Measurements from ENCODE around the gene MBD4.
"Not testable (repeated sequence)": the region's sequence is repeated elsewhere in the genome, so short reads cannot be mapped to it uniquely, and the experiment has no call there.

Gene MBD4

GRCh38 chr3:129409541-129409940, 30.2 kb downstream of the MBD4 start:
- DNase-seq (ENCODE audit: low read depth) = no peak

GRCh38 chr3:129404610-129405009, 35.1 kb downstream of the MBD4 start:
- no peak for DNase-seq (ENCODE audit: low read depth)

DNA sequence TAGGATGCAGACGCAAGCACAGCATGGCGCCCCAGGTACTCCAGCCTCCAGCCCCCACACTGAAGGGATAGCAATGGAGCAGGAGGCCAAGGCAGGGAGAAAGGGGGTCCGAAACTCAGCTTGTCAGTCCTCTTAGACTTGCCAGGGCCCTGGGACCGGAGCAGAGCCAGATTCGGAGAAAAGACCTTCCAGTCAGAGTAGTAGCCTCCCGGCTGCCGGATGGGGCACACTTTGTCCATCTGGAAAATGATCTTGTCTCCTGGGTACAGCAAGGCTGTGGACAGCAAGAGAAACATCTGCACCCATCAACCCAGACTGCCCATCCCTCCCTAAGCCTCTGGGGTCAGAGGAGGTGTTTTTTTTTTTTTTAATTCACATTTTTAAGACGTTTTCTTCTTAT, 35.6 kb downstream of the MBD4 start:
- DNase-seq (ENCODE audit: low read depth) = no peak

DNA sequence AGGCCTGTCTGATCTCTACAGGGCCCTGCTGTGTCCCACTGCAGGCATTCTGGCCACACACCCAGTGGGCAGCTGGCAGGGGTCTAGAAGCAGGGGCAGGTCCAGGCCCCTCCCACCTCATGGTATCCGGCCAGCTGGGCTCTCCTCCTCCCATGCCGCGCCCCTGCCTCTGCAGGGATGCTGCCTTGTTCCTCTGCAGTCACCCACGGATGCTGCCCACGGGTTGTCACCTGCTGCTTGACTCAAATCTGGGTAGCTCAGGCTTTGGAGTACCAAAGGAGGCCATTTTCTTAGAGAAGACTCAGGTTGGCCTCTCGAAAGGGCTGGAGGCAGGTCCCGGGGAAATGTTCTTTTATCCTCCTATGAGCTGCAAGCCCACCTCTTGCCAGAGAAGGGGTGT, 36.3 kb downstream of the MBD4 start:
- DNase-seq (ENCODE audit: low read depth) = no peak

GRCh38 chr3:129402616-129403015, 37.1 kb downstream of the MBD4 start:
- DNase-seq (ENCODE audit: low read depth) = no peak

- no peak for DNase-seq (ENCODE audit: low read depth)
Measured at GRCh38 chr3:129402210-129402609, 37.5 kb downstream of the MBD4 start.

DNA sequence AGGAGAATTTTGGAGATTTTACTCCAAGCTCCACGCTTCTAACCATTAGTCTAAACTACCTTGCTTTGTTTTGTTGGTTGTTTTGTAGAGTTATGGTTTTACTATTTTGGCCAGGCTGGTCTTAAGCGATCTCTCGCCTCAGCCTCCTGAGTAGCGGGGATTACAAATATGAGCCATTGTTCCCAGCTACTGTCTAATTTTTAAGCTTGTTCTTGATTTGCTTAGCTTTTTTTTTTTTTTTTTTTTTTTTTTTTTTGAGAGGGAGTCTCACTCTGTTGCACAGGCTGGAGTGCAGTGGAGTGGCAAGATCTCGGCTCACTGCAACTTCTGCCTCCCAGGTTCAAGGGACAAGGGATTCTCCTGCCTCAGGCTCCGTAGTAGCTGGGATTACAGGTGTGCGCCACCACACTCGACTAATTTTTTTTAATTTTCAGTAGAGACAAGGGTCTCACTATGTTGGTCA, 39.8 kb downstream of the MBD4 start:
- no peak for DNase-seq (ENCODE audit: low read depth)

DNA sequence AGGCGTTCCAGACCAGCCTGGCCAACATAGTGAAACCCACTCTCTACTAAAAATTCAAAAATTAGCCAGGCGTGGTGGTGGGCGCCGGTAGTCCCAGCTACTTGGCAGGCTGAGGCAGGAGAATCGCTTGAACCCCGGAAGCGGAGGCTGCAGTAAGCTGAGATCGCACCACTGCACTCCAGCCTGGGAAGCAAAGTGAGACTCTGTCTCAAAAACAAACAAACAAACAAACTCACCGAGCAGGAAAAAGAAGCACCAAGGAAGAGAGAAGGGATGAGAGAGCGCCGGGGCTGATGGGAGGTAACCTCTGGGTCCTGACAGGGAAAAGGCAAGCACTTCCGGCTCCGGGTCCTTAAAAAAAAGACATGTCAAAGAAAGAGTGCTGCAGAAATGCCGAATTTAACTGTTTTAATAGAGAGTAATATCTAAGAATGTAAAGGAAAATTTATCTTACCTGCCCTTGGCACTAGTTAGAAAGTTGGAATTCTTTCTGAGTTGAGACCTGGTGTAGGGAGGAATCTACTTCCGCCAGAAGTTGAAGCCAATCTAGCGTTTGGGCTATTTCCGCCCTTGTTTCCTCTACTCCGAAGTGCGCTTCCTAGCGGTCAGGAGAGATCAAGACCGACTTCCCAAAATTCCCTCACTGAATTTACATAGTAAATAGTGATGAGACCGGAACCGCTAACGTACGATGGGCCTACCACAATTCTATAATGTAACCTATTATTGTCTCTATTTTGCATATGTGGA, 40.4 kb downstream of the MBD4 start:
- DNase-seq (ENCODE audit: low read depth) = peak; percentile 56

GRCh38 chr3:129398803-129399144, 41.0 kb downstream of the MBD4 start:
- no peak for DNase-seq (ENCODE audit: low read depth)

GRCh38 chr3:129393760-129394564, 45.8 kb downstream of the MBD4 start:
- not testable (repeated sequence) for DNase-seq (ENCODE audit: low read depth)

- DNase-seq (ENCODE audit: low read depth) = no peak
Measured at GRCh38 chr3:129393271-129393670, 46.5 kb downstream of the MBD4 start.

- DNase-seq (ENCODE audit: low read depth) = not testable (repeated sequence)
Measured at GRCh38 chr3:129392106-129392887, 47.5 kb downstream of the MBD4 start.

GRCh38 chr3:129391583-129391982, 48.2 kb downstream of the MBD4 start:
- not testable (repeated sequence) for DNase-seq (ENCODE audit: low read depth)

DNA sequence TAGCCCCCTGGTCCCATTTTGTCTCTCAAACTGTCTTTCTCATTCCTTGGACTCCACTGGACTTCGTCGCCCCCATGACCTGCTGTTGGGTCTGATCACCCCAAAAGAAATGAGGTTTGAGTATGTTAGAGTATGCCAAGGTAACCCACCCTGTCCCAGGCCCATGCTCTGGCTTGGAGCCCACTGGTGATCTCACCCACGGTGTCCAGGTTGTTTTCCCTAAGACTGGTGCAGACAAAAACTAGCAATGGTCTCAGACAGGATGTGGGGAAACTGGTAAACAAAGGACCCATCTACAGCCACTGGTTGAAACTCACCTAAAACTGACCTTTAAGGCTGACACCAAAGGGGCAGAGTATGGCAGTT, 50.2 kb downstream of the MBD4 start:
- DNase-seq (ENCODE audit: low read depth) = no peak

GRCh38 chr3:129388791-129389571, 50.8 kb downstream of the MBD4 start:
- not testable (repeated sequence) for DNase-seq (ENCODE audit: low read depth)

GRCh38 chr3:129387487-129387886, 52.3 kb downstream of the MBD4 start:
- DNase-seq (ENCODE audit: low read depth) = no peak

- DNase-seq (ENCODE audit: low read depth) = no peak
Measured at GRCh38 chr3:129386984-129387383, 52.8 kb downstream of the MBD4 start.

DNA sequence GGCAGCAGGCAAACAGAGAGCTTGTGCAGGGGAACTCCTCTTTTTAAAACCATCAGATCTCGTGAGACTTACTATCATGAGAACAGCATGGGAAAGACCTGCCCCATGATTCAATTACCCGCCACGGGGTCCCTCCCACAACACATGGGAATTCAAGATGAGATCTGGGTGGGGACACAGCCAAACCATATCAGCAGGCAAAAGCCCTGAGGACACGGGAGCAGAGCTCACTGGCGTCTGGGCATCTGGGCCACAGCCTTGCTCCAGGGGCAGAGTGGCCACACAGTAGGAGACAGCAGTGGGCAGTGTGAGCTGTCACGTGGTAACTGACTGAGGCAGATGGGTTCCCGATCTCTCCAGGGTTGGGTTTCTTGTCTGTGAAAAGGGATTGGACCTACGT, 54.2 kb downstream of the MBD4 start:
- DNase-seq (ENCODE audit: low read depth) = not testable (repeated sequence)

DNA sequence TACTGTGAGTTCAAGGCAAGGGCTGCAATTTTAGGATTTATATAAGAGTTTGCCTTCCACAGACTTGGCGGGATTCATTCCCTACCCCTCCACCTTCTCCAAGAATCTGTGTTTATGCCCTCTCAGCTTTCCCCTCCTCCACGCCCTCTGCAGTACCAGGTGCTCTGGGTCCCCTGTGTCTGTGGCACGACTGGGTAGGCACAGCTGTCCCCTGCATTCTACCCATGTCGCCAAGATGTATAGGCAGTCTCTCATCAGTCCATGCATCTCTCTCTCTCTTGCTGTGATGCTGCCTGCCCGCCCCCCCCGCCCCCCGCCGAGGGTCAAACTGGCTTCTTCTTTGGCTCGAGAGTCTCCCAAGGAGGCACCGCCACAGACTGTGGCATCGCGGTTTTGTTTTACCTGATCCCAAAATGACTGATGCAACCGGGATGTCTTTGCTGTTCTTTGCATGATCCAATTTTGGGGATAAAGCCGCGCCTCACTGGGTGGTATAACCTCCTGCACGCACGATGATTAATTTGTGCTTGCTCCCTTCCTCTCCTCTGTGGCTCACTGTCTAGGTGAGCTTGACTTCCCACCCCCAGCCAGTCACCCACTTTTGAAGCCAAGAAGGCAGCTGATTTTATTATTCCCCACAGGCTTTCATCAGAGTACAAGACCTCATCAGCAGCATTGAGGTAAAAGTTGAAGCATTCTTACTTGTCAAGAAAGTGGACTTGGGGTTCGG, 55.0 kb downstream of the MBD4 start:
- DNase-seq (ENCODE audit: low read depth) = no peak

DNA sequence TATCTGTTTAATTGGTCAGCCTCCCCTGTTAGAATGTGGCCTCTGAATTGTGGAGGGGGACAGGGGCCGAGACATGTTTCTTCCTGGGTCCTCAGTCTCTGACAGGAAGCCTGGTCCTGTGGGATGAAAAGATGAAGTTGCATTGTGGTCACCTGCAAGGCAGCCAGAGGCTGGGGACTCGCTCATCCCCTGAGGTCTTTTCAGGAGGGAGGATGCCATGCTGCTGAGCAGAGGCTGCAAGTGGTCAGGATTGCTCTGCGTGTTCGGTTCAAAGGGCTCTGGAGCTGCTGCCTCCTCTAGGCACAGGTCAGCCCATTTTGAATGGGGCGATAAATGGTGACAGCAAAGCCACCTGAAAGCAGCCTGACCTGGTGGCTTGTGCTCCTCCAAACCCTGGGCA, 55.6 kb downstream of the MBD4 start:
- not testable (repeated sequence) for DNase-seq (ENCODE audit: low read depth)

GRCh38 chr3:129383292-129383860, 56.4 kb downstream of the MBD4 start:
- DNase-seq (ENCODE audit: low read depth) = peak; percentile 27
